NT2/D1 (cell line): ENCODE data around the gene FAM117A.

Experiments used
- YY1 ChIP-seq: IDR thresholded peaks from 2 replicates; pipeline ENCODE4 v1.6.1; 2011; ENCODE audit not compliant: insufficient read length, insufficient read depth
- ZNF274 ChIP-seq: IDR thresholded peaks from 2 replicates; pipeline ENCODE4 v1.6.1; 2011; ENCODE audit warnings: mild to moderate bottlenecking, low read depth, low read length

- TF ChIP-seq YY1, result no peak
- no peak for TF ChIP-seq ZNF274
These were observed 15.1 kb downstream of the FAM117A start for GRCh38 chr17:49748791-49749190.
